ENCODE measurements around the gene CLCN7. TPM values are rescaled to one million over a fixed set of nuclear protein-coding genes. Genes with fewer than 3 reads are reported as not detected.

CLCN7 gene
- total and polyA plus RNA-seq, 2 of the 4 experiments (the other 2 are of a cell fraction) = 10.8 to 45.2 TPM

DNA sequence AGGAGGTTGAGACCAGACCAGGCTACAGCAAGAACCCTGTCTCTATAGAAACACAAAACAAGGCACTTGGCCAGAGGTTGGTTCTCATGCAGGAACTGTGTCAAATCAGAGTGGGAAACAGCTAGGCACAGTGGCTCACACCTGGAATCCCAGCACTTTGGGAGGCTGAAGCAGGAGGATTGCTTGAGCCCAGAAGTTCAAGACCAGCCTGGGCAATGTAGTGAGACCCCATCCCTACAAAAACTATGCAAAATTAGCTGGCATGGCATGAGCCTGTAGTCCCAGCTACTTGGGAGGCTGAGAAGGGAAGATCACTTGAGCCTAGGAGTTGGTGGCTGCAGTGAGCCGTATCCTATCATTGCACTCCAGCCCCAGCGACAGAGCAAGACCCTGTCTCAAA lies 62.0 kb downstream of the CLCN7 start:
- in situ Hi-C loops (cut with MboI; ENCODE audit: low sequenced_read_pairs) = no loop called here
- DNase-seq = no peak

More for the DNA sequence above, 62.0 kb downstream of the CLCN7 start:
- CTCF ChIA-PET = no interaction called here
- no peak overlapping the region for H4K8ac ChIP-seq (ENCODE audit: low read depth in 2 of 2, low read length in 2 of 2)
- no peak for TF ChIP-seq MAZ (IDR thresholded peaks at IDR 0.05; ENCODE audit: borderline replicate concordance, low read depth, low read length)
- no peaks in the 10 kb centered on the region for H3K27me3 ChIP-seq (ENCODE audit: control insufficient read depth, insufficient read depth, low read length)
- H2BK120ac ChIP-seq (ENCODE audit: low read depth, low read length) = no peak overlapping the region
- H3K4ac ChIP-seq (ENCODE audit: low read depth, low read length) = no peak overlapping the region
- no peak overlapping the region for H3K27ac ChIP-seq (ENCODE audit: insufficient read depth, low read length)
- H3K9me1 ChIP-seq (ENCODE audit: insufficient read depth, low read length) = no peaks in the 10 kb centered on the region
- no peak overlapping the region for H3K18ac ChIP-seq (ENCODE audit: low read depth, low read length)
- no peak overlapping the region for H4K91ac ChIP-seq (ENCODE audit: insufficient read depth, low read depth, low read length)
- H3K23ac ChIP-seq (ENCODE audit: low read depth, low read length) = no peak overlapping the region
- H3K14ac ChIP-seq (replicated peaks; ENCODE audit: low read depth, low read length) = no peak overlapping the region
- no peak overlapping the region for H2AK5ac ChIP-seq (ENCODE audit: low read depth, low read length)
- WGBS, 2 experiments (ENCODE audit: extremely low coverage in 2 of 2, insufficient read length in 1 of 2) = no CpG with 5 or more reads among the region's 2 CpGs
- no peak overlapping the region for H2BK5ac ChIP-seq (ENCODE audit: low read depth, low read length, poor library complexity, severe bottlenecking)
- H3K9me3 ChIP-seq (ENCODE audit: control insufficient read depth, insufficient read depth, low read length) = no peaks in the 10 kb centered on the region
- no peak overlapping the region for H3K4me3 ChIP-seq (ENCODE audit: insufficient read depth, low read depth, low read length)
- no peak overlapping the region for H3K9ac ChIP-seq (ENCODE audit: low read depth, low read length)
- H4K20me1 ChIP-seq (ENCODE audit: insufficient read depth, low read length) = no peaks in the 10 kb centered on the region; the same call in 1 of the 2 replicates
- ATAC-seq (ENCODE audit: low read depth) = no peak
- H2BK20ac ChIP-seq (ENCODE audit: low read depth, low read length) = no peak overlapping the region
- H3K4me1 ChIP-seq (ENCODE audit: control insufficient read depth, insufficient read depth, low read length) = peaks cover 3% of the 10 kb centered on the region
- no peak overlapping the region for H3K4me2 ChIP-seq (ENCODE audit: low read depth, low read length)
- no TSS peak for BruUV-seq (replicated peaks)
- POLR2A ChIA-PET (ENCODE audit: unreplicated experiment) = no interaction called here
- no peak overlapping the region for H2AFZ ChIP-seq (replicated peaks; ENCODE audit: low read length, poor library complexity)
- H3K56ac ChIP-seq (ENCODE audit: extremely low read depth, insufficient read depth, low read length) = no peak overlapping the region
- no peak overlapping the region for H4K5ac ChIP-seq (ENCODE audit: low read depth, low read length)
- H3K36me3 ChIP-seq (ENCODE audit: control insufficient read depth, insufficient read depth, low read length) = peaks cover 9% of the 10 kb centered on the region
- dilution Hi-C loops (cut with HindIII; ENCODE audit: low sequenced_read_pairs, unreplicated experiment) = no loop called here
- H2AK9ac ChIP-seq (replicated peaks; ENCODE audit: low read depth, low read length, poor library complexity) = no peak overlapping the region
- no peak overlapping the region for H2BK15ac ChIP-seq (ENCODE audit: low read depth, low read length)
- intact Hi-C loops (cut with micrococcal nuclease) = no loop called here
- peaks cover 13 to 33% of the 10 kb centered on the region in 2 experiments; a peak in 3 of 4 replicates for H3K79me1 ChIP-seq (ENCODE audit: low read depth in 1 of 2, low read length in 2 of 2)

All from IMR-90 (cell line).